GM12801 (cell line): ENCODE data around the gene CAV2.

Experiments
- CTCF ChIP-seq: IDR thresholded peaks from one replicate; pipeline ENCODE4 v1.5.1; 2011; ENCODE audit warnings: control low read depth; ENCODE audit not compliant: insufficient read length; ENCODE audit errors: extremely low read depth

CAV2 gene

GRCh38 chr7:116490351-116490750 lies 9.2 kb upstream of the CAV2 start:
- no peak for TF ChIP-seq CTCF

- TF ChIP-seq CTCF, result no peak
Observed at GRCh38 chr7:116491887-116492653, 7.5 kb upstream of the CAV2 start.

- TF ChIP-seq CTCF, result no peak
Observed at GRCh38 chr7:116492654-116493109, 6.9 kb upstream of the CAV2 start.

- TF ChIP-seq CTCF, result no peak
Observed at GRCh38 chr7:116493449-116493848, 6.1 kb upstream of the CAV2 start.

- no peak for TF ChIP-seq CTCF
Observed at GRCh38 chr7:116494472-116494871, 5.1 kb upstream of the CAV2 start.

GRCh38 chr7:116495736-116496135 lies 3.8 kb upstream of the CAV2 start:
- TF ChIP-seq CTCF, result no peak

GRCh38 chr7:116496653-116497052 lies 2.9 kb upstream of the CAV2 start:
- TF ChIP-seq CTCF, result no peak
